NCI-H2029 (cell line): ENCODE results near the gene TRAPPC11.
A peak's percentile ranks its signal among the peaks of the same experiment; 100 is the strongest.
"Not testable (repeated sequence)": the region's sequence is repeated elsewhere in the genome, so short reads cannot be mapped to it uniquely, and the experiment has no call there.

Source experiments
- DNase-seq: peaks from one replicate; lab custom pipeline; 2025; lab: John Stamatoyannopoulos, UW

TRAPPC11 gene

DNA sequence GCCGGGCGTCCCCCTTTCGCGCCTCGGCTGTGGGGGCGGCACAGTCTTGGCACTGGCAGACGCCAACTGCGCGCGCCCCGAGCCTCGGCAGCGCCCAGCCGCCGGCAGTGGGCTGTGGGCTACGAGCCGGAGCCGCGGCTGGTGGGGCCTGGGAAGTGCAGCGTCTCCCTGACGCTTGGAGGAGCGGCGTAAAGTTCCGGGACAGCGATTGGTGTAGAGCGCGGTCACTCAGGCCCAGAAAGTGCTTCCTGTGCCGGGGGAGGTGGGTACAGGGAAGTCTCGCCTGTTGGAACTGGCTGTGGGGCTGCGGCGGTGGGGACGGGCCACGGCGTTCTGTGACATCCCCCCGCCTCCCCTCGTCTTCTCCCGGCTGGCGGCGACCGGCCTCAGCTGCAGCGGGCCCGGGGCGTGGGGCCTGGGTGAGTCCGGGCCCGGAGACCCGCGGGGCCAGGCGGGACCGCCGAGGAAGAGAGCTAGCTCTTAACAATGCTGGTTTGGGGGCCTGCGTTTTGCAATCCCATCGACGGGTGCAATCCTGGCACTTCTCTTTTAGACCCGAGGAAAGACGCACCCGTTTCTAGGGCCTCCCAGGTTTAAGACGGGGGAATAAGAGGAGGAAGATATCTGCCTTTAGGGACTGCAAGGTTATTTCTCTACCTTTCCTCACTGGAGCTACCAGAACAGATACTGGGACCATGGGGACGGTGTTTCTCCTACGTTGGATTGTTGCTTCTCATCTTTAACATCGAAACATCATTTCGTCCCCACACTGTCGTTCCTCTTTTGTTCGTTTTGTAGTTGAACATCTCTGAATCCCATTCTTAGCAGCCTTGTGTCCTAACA, at the start of gene TRAPPC11, which contains the start of gene RWDD4:
TRAPPC11 (plus strand) TSS at position 265 of the 843 bp plus-strand sequence. CDS start 4,575 bp downstream, outside the sequence.
RWDD4 (minus strand) TSS at position 157 of the 843 bp plus-strand sequence. CDS start 233 bp downstream, outside the sequence.
- DNase-seq, result peak; percentile 82

- no peak for DNase-seq
These were observed 49.1 kb upstream of the TRAPPC11 start for GRCh38 chr4:183610033-183610432.

GRCh38 chr4:183610613-183611012, 48.5 kb upstream of the TRAPPC11 start:
- no peak for DNase-seq

DNA sequence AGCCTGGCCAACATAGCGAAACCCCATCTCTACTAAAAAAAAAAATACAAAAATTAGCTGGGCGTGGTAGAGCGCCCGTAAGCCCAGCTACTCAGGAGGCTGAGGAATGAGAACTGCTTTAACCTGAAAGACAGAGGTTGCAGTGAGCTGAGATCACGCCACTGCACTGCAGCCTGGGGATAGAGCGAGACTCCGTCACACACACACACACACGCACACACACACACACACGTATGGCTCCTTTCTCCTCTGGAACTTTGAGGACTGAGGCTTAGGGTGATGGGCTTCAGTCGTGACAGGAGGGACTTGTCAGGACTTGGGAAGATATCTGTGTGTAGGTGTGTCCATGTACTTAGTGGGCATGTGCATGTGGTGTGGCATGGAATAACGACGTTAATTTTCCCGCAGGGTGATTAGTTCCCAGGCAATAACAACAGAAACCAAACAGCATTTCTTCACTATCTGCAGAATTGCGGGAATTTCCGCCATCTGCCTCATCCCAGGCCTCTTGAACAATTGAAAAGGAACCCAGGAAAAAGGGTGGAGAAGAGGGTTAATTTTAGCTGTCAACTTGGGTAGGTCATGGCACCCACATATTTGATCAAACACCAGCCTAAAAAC, 47.8 kb upstream of the TRAPPC11 start:
- no peak for DNase-seq

DNA sequence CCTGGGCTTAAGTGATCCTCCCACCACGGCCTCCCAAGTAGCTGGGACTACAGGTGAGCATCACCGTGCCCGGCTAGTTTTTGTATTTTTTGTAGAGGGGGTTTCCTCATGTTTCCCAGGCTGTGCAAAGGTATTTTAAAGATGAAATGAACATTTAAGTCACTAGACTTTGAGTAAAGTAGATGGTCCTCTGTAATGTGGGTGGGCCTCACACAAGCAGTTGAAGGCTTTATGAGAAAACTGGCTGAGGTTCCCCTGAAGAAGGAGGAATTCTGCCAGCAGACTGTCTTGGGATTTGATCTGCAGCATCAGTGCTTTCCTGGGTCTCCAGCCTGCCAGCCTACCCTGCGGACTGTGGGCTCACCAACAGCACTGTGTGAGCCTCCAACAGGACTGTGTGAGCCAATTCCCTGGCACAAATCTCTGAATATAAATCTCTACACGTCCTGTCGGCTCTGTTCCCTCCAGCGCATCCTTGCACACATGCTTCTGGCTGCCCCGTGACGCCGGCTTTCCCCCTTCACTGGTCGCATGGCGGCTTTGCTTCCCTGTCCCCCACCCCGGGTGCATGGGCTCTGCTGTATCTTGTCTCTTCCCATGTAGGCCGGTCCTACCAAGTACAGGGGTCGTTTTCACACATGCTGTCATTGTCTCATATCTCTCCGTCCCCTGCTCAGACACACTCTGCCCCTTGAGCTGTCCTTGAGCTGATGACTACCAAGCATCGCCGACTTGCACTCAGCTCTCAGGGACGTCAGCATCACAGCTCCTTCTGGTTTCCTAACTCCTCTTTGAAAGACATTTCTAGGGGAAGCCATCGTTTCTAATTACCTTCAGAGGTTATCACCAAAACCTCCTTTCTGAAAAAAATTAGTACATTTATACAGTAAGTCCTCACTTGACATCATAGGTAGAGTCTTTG, 46.5 kb upstream of the TRAPPC11 start:
- DNase-seq, result no peak

- no peak for DNase-seq
These were observed 42.0 kb upstream of the TRAPPC11 start for GRCh38 chr4:183617075-183617474.

DNA sequence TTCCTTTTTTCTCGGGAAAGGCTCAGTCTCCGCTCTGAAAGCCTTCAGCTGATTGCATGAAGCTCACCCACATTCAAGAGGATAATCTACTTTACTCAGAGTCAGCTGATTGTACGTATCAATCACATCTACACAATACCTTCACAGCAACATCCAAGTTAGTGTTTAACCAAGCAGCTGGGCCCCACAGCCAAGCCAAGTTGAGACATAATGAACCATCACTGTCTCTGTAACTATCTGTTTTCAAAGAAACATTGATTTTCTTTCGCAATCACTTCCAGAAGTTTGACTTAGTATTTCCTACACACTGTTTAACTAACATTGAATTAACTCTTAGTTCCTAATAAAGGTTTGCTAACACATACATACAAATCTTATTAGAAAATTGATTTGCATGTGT, 40.4 kb upstream of the TRAPPC11 start:
- DNase-seq, result no peak

DNA sequence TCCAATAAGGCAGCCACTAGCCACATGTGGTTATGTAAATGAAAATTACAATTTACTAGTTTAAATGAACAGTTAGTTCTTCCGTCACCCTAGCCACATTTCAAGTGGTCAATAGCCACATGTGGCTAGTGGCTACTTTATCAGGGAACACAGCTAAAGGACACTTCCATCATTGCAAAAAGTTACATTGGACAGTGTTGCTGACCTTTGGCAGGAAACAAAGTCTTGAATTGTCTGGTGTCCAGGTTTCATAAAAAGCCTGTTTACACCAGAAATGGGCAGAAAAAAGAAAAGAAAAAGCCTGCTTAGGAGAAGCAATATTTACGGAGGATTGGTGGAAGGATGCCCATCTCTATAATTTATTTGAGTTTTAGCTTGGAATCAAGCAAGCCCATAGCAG, 38.7 kb upstream of the TRAPPC11 start:
- no peak for DNase-seq

- no peak for DNase-seq
These were observed 37.2 kb upstream of the TRAPPC11 start for GRCh38 chr4:183621875-183622274.

- no peak for DNase-seq
These were observed 34.5 kb upstream of the TRAPPC11 start for GRCh38 chr4:183624548-183624947.

GRCh38 chr4:183626168-183626567, 32.9 kb upstream of the TRAPPC11 start:
- DNase-seq, result no peak

- DNase-seq, result not testable (repeated sequence)
These were observed 31.8 kb upstream of the TRAPPC11 start for GRCh38 chr4:183627286-183627685.

- no peak for DNase-seq
These were observed 31.0 kb upstream of the TRAPPC11 start for GRCh38 chr4:183627979-183628588.

DNA sequence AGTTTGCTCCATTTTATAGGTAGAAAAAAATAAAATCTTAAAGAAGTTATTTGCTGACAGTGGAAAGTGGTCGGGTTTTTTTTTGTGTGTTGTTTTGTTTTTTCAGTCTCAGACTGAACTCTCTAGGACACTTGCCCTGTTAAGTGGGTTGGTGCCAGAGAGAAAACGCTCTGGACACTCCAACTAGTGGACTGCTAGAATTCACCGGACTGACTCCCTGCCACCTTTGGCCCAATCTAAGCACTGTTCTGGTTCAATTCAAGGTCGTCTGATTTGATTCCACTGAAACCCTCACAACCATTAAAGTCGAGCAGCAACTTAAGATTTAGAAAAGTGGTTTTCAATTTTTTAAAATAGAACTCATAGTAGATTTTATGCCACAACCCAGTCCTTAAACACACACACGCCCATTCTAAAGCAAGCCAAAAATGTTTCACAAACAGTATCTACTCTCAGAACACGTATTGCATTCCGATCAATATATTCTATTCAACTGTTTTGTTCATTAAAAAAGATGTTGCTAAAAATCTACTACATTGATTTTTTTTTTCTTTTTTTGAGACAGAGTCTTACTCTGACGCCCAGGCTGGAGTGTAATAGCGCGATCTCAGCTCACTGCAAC, 27.4 kb upstream of the TRAPPC11 start:
- DNase-seq, result no peak

GRCh38 chr4:183632689-183633088, 26.4 kb upstream of the TRAPPC11 start:
- no peak for DNase-seq

- no peak for DNase-seq
These were observed 25.4 kb upstream of the TRAPPC11 start for GRCh38 chr4:183633476-183634400.

- DNase-seq, result no peak
These were observed 23.8 kb upstream of the TRAPPC11 start for GRCh38 chr4:183635321-183635720.

DNA sequence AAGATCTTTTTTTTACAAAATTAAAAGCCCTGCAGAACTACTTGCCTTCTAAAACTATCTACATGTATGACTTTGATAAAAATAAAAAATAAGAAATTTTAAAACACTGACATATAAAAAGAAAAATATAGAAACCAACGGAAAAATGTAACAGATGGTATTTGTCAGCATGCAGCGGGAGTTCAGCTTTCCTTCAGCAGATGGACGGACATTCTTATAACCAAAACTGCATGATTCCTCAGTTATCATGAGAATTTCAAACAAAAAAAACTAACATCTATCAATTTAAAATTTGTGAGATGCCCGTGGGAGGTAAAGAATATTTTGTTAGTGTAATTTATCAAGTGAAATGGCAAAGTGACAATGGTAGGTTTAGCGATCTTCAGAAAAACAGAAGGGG, 23.4 kb upstream of the TRAPPC11 start:
- DNase-seq, result no peak

GRCh38 chr4:183636503-183636902, 22.6 kb upstream of the TRAPPC11 start:
- DNase-seq, result peak; percentile 2

DNA sequence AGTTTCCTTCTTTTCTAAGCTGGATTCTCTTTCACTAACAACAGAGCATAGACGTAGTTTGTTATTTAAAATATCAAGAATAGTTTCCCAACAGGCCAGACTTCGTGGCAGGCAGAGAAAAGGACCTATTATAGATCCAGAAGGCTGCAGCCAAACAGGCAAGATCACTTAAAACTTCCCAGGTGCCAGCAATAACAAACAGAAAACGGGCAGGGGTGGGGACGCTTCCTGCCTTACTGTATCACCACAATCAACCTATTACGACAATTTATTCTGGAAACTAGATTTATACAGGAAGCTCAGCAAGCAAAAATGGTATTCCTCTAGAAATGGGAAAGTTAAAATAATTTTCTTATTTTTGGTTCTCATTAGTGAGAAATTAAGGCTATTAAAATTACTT, 22.2 kb upstream of the TRAPPC11 start:
- DNase-seq, result peak; percentile 1
